Stimulated activated naive B cell treated with anti-CD40 and anti-IgM and Interleukin-4, amounts not matched to agents 10 μg/mL and 1 μg/mL and 100 μg/mL, for 72 hours (primary cell): ENCODE results near the gene ACCS.
A peak's percentile ranks its signal among the peaks of the same experiment; 100 is the strongest.

Experiments
- ATAC-seq, 2 donors: fragments of 150-1000 bp; cut with Tn5 transposase; replicated peaks; 2 replicates each; pipeline ENCODE4 v1.10.0; 2021; ENCODE audit warnings: moderate library complexity in 1 of 2
- DNase-seq: peaks from one replicate; pipeline ENCODE4 v3.0.0; 2021
- H3K27ac Mint-ChIP-seq: one replicate; pipeline ENCODE4 v1.8.0; 2022; ENCODE audit warnings: mild to moderate bottlenecking, mixed read lengths
- H3K27me3 Mint-ChIP-seq, 2 donors: one replicate each; pipeline ENCODE4 v1.8.0; 2022; ENCODE audit warnings: mixed read lengths in 2 of 2
- H3K36me3 Mint-ChIP-seq, 2 donors: one replicate each; pipeline ENCODE4 v1.8.0; 2022; ENCODE audit warnings: mixed read lengths in 2 of 2, mild to moderate bottlenecking in 1 of 2
- H3K4me1 Mint-ChIP-seq, 2 donors: one replicate each; pipeline ENCODE4 v1.8.0; 2022; ENCODE audit warnings: mixed read lengths in 2 of 2, mild to moderate bottlenecking in 1 of 2
- H3K4me3 Mint-ChIP-seq, 2 donors: one replicate each; pipeline ENCODE4 v1.8.0; 2022; ENCODE audit warnings: mild to moderate bottlenecking in 2 of 2, mixed read lengths in 2 of 2, moderate library complexity in 1 of 2
- H3K9me3 Mint-ChIP-seq, 2 donors: one replicate each; pipeline ENCODE4 v1.8.0; 2022; ENCODE audit warnings: mixed read lengths in 2 of 2, mild to moderate bottlenecking in 1 of 2

The ACCS gene

DNA sequence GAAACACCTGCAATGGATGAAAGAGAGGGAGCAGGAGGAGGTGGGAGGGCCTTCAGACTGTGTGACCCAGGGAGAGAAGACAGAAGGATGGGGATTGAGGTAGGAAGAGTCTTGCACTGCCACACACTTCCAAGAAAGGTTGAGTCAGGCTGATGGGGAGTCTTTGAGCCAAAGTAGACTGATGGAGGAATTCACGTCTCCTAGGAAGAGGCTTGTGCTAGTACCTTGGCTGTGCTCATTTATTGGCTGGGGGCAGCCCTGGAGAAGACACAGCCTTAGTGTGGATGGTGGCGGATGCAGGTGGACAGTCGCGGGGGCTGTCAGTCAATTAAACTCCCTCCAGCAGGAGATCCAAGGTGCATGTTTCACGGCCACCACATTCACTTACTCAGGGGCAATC, 34.5 kb upstream of the ACCS start:
- Mint-ChIP-seq H3K4me1 (no peaks in the 10 kb centered on the region), H3K27me3 (peaks cover 40 to 54% of the 10 kb centered on the region in 2 donors), H3K36me3 (peaks cover 2 to 6% of the 10 kb centered on the region in 2 donors), H3K4me3 (no peak overlapping the region), H3K27ac (peak overlapping the region; percentile 16), H3K9me3 (peaks cover 1 to 5% of the 10 kb centered on the region in 2 donors)
- no peak for ATAC-seq
- DNase-seq: no peak

DNA sequence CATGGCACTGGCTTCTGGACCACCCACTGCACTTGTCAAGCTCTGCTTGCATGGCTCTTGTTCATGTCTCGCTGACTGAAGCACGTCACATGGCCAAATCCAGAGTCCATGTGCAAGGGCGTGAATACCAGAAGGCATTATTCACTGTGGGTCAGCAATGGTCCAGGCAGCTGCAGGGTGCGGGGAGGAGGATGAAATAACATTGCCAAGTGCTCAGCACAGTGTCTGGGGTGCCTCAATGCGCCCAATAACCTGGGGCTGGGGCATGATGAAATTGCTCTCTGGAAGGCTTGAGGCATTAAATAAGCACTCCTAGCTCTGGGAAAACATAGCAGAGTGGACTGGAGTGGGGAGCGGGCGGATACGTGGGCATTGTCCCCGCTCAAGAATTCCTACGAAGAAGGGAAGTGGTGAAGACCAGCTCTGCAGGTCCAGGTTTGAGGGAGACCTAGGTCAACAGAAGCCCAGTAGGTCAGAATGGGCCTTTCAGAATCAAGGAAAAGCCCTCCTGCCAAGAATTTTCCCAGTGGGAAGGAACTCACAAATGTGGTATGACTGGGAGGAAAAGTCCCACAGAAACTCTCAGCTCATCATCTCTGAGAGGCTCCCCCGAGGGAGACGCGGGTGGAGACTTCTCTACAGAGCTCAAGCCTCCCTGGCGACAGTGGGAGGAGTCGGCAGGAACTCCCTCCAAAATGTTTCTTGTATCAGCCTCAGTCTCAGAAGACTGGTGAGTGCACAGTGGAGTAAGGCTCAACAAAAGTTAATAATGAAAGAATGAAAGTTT, 33.6 kb upstream of the ACCS start:
- ATAC-seq (no peak), DNase-seq (no peak)
- H3K36me3 Mint-ChIP-seq: peaks cover 2 to 6% of the 10 kb centered on the region in 2 donors
- no peak overlapping the region for H3K4me3 Mint-ChIP-seq
- peaks cover 1 to 5% of the 10 kb centered on the region in 2 donors for H3K9me3 Mint-ChIP-seq
- H3K27me3 Mint-ChIP-seq: peaks cover 40 to 54% of the 10 kb centered on the region in 2 donors
- no peak overlapping the region for H3K27ac Mint-ChIP-seq
- H3K4me1 Mint-ChIP-seq: no peaks in the 10 kb centered on the region

DNA sequence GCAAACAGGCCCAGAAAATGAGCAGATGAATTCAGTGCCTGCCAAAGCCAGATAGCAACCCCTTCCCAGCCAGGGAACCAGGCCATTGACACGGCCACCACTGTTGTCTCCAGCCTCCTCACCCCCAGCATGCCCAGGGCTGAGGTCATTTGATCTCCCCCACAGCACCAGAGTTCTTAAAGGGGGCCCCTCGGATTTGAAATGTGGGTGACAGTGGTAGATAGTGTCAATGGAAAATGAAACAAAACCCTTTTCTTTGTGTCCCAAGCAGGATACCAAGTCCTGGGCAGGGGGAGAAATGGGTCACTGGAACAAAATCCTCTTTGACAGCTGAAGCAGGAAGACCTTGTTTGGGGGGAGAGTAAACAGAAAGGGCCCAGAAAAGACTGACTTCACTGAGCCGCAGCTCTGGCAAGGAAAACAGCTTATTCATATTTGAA, 32.6 kb upstream of the ACCS start:
- Mint-ChIP-seq H3K9me3 (peaks cover 1 to 5% of the 10 kb centered on the region in 2 donors), H3K4me3 (no peak overlapping the region), H3K36me3 (peaks cover 2 to 6% of the 10 kb centered on the region in 2 donors), H3K27me3 (peaks cover 48 to 63% of the 10 kb centered on the region in 2 donors), H3K27ac (no peak overlapping the region), H3K4me1 (no peaks in the 10 kb centered on the region)
- ATAC-seq: no peak
- DNase-seq: no peak

GRCh38 chr11:44033856-44034255, 32.2 kb upstream of the ACCS start:
- Mint-ChIP-seq H3K9me3 (peaks cover 1 to 5% of the 10 kb centered on the region in 2 donors), H3K4me1 (no peaks in the 10 kb centered on the region), H3K27ac (no peak overlapping the region), H3K27me3 (peaks cover 48 to 63% of the 10 kb centered on the region in 2 donors), H3K4me3 (no peak overlapping the region), H3K36me3 (peaks cover 2 to 6% of the 10 kb centered on the region in 2 donors)
- DNase-seq (no peak), ATAC-seq (no peak)

DNA sequence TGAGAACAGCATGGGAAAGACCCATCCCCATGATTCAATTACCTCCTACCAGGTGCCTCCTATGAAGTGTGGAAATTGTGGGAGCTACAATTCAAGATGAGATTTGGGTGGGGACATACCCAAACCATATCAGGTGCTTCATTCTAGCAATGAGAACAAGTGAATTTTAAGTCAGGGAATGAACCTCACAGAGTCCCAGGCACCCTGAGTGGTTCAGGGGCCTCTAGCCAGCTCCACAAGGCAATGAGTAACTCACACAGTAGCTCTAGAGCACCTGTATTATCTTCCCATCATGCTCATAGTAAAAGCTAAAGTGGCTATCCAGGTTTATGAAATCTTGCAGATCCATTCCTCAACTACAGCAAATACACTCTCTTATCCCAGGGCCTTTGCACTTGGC, 31.4 kb upstream of the ACCS start:
- peaks cover 2 to 6% of the 10 kb centered on the region in 2 donors for H3K36me3 Mint-ChIP-seq
- peaks cover 1 to 5% of the 10 kb centered on the region in 2 donors for H3K9me3 Mint-ChIP-seq
- no peak overlapping the region for H3K4me3 Mint-ChIP-seq
- no peaks in the 10 kb centered on the region for H3K4me1 Mint-ChIP-seq
- no peak for ATAC-seq
- DNase-seq: no peak
- H3K27me3 Mint-ChIP-seq: peaks cover 46 to 59% of the 10 kb centered on the region in 2 donors
- H3K27ac Mint-ChIP-seq: no peak overlapping the region

- Mint-ChIP-seq H3K4me3 (no peak overlapping the region), H3K27me3 (peaks cover 28 to 39% of the 10 kb centered on the region in 2 donors), H3K27ac (no peak overlapping the region), H3K36me3 (peaks cover 0 to 9% of the 10 kb centered on the region in 2 donors), H3K4me1 (no peaks in the 10 kb centered on the region), H3K9me3 (peaks cover 6 to 14% of the 10 kb centered on the region in 2 donors)
- ATAC-seq (peak; percentile 73 to 75), DNase-seq (peak; percentile 5)
Measured at GRCh38 chr11:44036811-44037657, 29.0 kb upstream of the ACCS start.

- Mint-ChIP-seq H3K4me1 (no peaks in the 10 kb centered on the region), H3K27me3 (peaks cover 22 to 34% of the 10 kb centered on the region in 2 donors), H3K36me3 (peaks cover 0 to 9% of the 10 kb centered on the region in 2 donors), H3K9me3 (peaks cover 6 to 14% of the 10 kb centered on the region in 2 donors), H3K4me3 (no peak overlapping the region), H3K27ac (no peak overlapping the region)
- DNase-seq (no peak), ATAC-seq (peak in 1 of 2 donors; percentile 12)
Measured at GRCh38 chr11:44037658-44037998, 28.4 kb upstream of the ACCS start.

- H3K27me3 Mint-ChIP-seq: peaks cover 24 to 32% of the 10 kb centered on the region in 2 donors
- peaks cover 6 to 9% of the 10 kb centered on the region in 2 donors for H3K9me3 Mint-ChIP-seq
- ATAC-seq (no peak), DNase-seq (no peak)
- H3K4me1 Mint-ChIP-seq: no peaks in the 10 kb centered on the region
- no peak overlapping the region for H3K4me3 Mint-ChIP-seq
- H3K36me3 Mint-ChIP-seq: peaks cover 0 to 3% of the 10 kb centered on the region in 2 donors
- no peak overlapping the region for H3K27ac Mint-ChIP-seq
Measured at GRCh38 chr11:44043157-44043556, 22.9 kb upstream of the ACCS start.

DNA sequence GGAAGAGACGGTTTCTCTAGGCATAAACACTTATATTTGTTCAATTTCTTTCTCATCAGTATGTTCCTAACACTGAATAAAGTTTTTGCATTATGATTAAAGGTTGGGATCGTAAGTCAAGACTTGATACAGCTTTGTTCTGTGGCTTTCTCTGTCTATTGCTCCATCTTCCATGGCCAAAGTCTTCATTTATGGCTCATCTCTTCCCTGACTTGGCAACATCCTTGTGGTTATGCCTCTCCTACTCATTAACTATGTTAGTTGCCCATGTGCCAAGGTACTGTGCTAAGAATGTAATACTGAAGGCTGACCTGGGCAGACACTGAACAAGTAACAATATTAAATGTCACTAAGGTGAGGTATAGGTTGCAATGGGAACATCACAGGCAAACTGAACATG, 19.9 kb upstream of the ACCS start:
- no peak overlapping the region for H3K4me3 Mint-ChIP-seq
- no peaks in the 10 kb centered on the region for H3K4me1 Mint-ChIP-seq
- H3K36me3 Mint-ChIP-seq: peaks cover 0 to 3% of the 10 kb centered on the region in 2 donors
- peaks cover 19 to 27% of the 10 kb centered on the region in 2 donors for H3K27me3 Mint-ChIP-seq
- DNase-seq (no peak), ATAC-seq (no peak)
- peaks cover 3 to 4% of the 10 kb centered on the region in 2 donors for H3K9me3 Mint-ChIP-seq
- H3K27ac Mint-ChIP-seq: no peak overlapping the region

DNA sequence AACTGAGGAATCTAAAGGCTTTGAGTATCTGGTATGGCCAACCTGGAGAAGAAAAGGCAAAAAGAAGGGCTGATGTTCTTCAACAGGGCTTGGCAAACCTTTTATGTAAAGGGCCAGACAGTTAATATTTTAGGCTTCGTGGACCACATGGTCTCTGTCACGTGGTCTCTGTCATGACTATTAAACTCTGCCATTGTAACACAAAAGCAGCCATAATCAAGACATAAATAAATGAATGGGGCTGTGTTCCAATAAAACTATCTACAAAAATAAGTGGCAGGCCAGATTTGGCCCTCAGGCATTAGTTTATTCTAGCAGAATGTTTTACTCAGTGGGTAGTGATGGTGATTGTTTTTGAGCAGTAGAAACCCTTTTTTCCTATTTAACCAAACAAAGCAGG, 18.8 kb upstream of the ACCS start:
- Mint-ChIP-seq H3K36me3 (no peaks in the 10 kb centered on the region), H3K4me1 (no peaks in the 10 kb centered on the region), H3K27me3 (peaks cover 19 to 30% of the 10 kb centered on the region in 2 donors), H3K9me3 (no peaks in the 10 kb centered on the region), H3K27ac (no peak overlapping the region), H3K4me3 (no peak overlapping the region)
- DNase-seq (no peak), ATAC-seq (no peak)

DNA sequence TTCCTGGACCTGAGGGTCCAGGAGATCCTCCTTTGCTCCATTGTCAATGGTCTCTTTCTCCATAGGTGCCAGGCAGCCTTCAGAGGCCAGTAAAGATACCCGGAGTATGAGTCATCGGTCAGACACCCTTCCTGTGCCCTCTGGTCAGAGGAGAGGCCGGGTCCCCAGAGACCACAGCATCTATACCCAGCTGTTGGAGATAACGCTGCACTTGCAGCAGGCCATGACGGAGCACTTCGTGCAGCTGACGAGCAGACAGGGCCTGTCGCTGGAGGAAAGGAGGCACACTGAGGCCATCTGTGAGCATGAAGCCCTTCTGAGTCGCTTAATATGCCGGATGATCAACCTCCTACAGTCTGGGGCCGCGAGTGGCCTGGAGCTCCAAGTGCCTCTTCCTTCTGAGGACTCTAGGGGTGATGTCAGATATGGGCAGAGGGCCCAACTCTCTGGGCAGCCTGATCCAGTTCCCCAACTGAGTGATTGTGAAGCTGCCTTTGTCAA, 18.1 kb upstream of the ACCS start, which contains the start of gene ACCSL:
TSS of gene ACCSL (plus strand) at position 51 of the 501 bp plus-strand sequence. CDS start at position 107, 56 bp downstream.
- H3K36me3 Mint-ChIP-seq: no peaks in the 10 kb centered on the region
- DNase-seq (no peak), ATAC-seq (no peak)
- H3K27me3 Mint-ChIP-seq: peaks cover 19 to 30% of the 10 kb centered on the region in 2 donors
- H3K4me3 Mint-ChIP-seq: no peak within 1 kb of the TSS
- H3K9me3 Mint-ChIP-seq: no peaks in the 10 kb centered on the region
- no peaks in the 10 kb centered on the region for H3K4me1 Mint-ChIP-seq
- H3K27ac Mint-ChIP-seq: no peak within 1 kb of the TSS

- Mint-ChIP-seq H3K9me3 (no peaks in the 10 kb centered on the region), H3K4me3 (no peak overlapping the region), H3K27me3 (peaks cover 19 to 27% of the 10 kb centered on the region in 2 donors), H3K27ac (no peak overlapping the region), H3K4me1 (no peaks in the 10 kb centered on the region), H3K36me3 (no peaks in the 10 kb centered on the region)
- no peak for DNase-seq
- ATAC-seq: no peak
Measured at GRCh38 chr11:44049832-44050231, 16.2 kb upstream of the ACCS start.

DNA sequence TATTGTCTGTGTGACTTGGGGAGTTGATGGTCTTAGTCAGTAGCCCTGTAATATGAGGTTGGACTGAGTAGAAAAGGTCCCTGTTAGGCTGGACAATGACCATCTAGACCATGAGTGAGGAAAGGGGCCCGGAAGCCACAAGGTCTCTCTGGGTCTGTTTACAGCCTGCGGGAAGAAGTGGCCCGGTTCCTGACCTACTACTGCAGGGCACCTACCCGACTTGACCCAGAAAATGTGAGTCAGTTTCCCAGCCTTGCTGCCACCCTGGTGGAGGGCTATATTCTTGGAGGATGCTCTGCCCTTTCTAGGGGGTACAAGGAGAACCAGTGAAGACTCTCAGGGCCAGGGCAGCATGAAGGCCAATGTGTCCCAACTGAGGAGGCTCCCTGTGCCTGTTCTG, 14.9 kb upstream of the ACCS start:
- H3K4me1 Mint-ChIP-seq: no peaks in the 10 kb centered on the region
- no peak overlapping the region for H3K4me3 Mint-ChIP-seq
- DNase-seq (no peak), ATAC-seq (no peak)
- H3K9me3 Mint-ChIP-seq: no peaks in the 10 kb centered on the region
- H3K27me3 Mint-ChIP-seq: peaks cover 21 to 23% of the 10 kb centered on the region in 2 donors
- H3K27ac Mint-ChIP-seq: no peak overlapping the region
- no peaks in the 10 kb centered on the region for H3K36me3 Mint-ChIP-seq

DNA sequence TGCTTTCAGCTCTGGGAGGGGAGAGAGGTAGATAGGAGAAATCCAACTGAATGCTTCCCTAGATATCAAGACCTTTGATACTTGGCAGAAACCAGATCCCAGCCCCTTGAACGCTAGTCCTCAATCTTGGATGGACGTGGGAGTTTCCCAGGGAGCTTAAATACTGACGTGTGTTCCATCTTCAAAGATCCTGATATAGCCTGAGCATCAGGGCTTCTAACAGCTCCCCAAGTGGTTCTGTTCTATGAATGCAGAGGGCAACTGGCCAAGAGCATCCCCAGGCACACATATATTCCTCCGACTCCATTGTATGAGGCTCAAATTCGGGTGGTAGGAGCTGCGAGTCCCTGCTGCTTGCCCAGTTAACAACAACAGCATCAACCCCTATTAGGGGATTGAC, 8.7 kb upstream of the ACCS start:
- Mint-ChIP-seq H3K4me3 (no peak overlapping the region), H3K9me3 (no peaks in the 10 kb centered on the region), H3K27me3 (peaks cover 0 to 13% of the 10 kb centered on the region in 2 donors), H3K27ac (no peak overlapping the region), H3K4me1 (no peaks in the 10 kb centered on the region), H3K36me3 (no peaks in the 10 kb centered on the region)
- ATAC-seq (no peak), DNase-seq (no peak)
